BE2C (cell line): ENCODE measurements around the gene SYCE1.
"Not testable (repeated sequence)": the region's sequence is repeated elsewhere in the genome, so short reads cannot be mapped to it uniquely, and the experiment has no call there.

Source experiments
- DNase-seq: peaks from one replicate; pipeline ENCODE4 v3.0.0-alpha.2; 2020
- H3K27me3 ChIP-seq: fragments of 250-450 bp; sonication (Bioruptor Pico); 2 replicates; pipeline ENCODE4 v1.5.1; 2020; ENCODE audit warnings: mild to moderate bottlenecking
- H3K36me3 ChIP-seq: fragments of 250-450 bp; sonication (Bioruptor Pico); 2 replicates; pipeline ENCODE4 v1.5.1; 2020; ENCODE audit warnings: mild to moderate bottlenecking
- H3K4me1 ChIP-seq: fragments of 250-450 bp; sonication (Bioruptor Pico); 2 replicates; pipeline ENCODE4 v1.5.1; 2020
- H3K4me3 ChIP-seq: 2 replicates; pipeline ENCODE4 v1.5.1; 2011; ENCODE audit warnings: low read depth, low read length
- H3K9me3 ChIP-seq: fragments of 250-450 bp; sonication (Bioruptor Pico); 2 replicates; pipeline ENCODE4 v1.5.1; 2020
- TF ChIP-seq, protein P1 (sequence below): IDR thresholded peaks from 2 replicates; pipeline ENCODE4 v1.5.1; 2012; ENCODE audit warnings: mild to moderate bottlenecking, low read depth, low read length

Gene SYCE1

DNA sequence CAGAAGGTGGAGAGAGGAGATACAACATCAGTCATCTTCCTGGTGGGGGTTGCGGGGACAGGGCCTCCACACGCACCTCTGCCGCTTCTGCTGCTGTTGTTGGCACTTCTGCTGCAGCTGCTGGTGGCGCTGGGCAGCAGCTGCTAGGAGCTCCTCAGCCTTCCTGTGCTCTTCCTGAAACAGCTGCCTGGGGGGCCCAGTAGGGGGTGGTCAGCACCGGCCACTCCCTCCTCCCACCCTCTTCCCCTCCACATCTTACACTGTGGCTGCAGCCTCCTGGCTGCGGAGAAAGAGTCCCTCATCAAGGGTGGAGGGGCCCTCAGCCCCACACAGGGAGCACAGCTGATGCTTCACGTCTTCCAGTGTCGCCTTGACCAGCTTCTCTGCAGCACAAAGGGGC lies 9.9 kb downstream of the SYCE1 start:
- TF ChIP-seq, protein P1, sequence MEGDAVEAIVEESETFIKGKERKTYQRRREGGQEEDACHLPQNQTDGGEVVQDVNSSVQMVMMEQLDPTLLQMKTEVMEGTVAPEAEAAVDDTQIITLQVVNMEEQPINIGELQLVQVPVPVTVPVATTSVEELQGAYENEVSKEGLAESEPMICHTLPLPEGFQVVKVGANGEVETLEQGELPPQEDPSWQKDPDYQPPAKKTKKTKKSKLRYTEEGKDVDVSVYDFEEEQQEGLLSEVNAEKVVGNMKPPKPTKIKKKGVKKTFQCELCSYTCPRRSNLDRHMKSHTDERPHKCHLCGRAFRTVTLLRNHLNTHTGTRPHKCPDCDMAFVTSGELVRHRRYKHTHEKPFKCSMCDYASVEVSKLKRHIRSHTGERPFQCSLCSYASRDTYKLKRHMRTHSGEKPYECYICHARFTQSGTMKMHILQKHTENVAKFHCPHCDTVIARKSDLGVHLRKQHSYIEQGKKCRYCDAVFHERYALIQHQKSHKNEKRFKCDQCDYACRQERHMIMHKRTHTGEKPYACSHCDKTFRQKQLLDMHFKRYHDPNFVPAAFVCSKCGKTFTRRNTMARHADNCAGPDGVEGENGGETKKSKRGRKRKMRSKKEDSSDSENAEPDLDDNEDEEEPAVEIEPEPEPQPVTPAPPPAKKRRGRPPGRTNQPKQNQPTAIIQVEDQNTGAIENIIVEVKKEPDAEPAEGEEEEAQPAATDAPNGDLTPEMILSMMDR = no peak
- no peak overlapping the region for H3K4me3 ChIP-seq

DNA sequence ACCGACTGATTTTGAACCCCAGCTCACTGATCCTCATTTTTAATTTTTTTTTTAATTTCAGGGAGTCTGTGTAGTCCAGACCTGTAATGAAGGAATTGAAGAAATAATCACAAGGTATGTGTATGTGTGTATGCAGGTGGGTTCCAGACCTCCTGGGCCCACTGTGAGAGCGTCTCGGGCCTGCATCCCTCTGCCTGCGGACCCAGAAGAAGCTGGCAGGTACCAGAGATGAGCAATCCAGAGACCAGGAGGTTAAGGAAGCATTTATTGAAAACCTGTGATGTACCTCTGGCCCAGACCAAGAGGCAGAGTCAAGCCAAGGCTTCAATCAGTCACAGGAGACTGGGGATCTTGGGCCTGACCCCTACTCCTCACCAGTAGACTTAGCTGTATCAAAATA lies 10.8 kb downstream of the SYCE1 start:
- no peaks in the 10 kb centered on the region for H3K9me3 ChIP-seq
- H3K36me3 ChIP-seq = no peaks in the 10 kb centered on the region
- no peak for DNase-seq
- H3K27me3 ChIP-seq = no peaks in the 10 kb centered on the region
- H3K4me1 ChIP-seq = no peaks in the 10 kb centered on the region
- TF ChIP-seq, protein P1 = no peak
- no peak overlapping the region for H3K4me3 ChIP-seq

More for the DNA sequence above, 9.9 kb downstream of the SYCE1 start:
- Histone ChIP-seq H3K27me3 (no peaks in the 10 kb centered on the region), H3K9me3 (no peaks in the 10 kb centered on the region), H3K4me1 (no peaks in the 10 kb centered on the region), H3K36me3 (no peaks in the 10 kb centered on the region)
- no peak for DNase-seq

DNA sequence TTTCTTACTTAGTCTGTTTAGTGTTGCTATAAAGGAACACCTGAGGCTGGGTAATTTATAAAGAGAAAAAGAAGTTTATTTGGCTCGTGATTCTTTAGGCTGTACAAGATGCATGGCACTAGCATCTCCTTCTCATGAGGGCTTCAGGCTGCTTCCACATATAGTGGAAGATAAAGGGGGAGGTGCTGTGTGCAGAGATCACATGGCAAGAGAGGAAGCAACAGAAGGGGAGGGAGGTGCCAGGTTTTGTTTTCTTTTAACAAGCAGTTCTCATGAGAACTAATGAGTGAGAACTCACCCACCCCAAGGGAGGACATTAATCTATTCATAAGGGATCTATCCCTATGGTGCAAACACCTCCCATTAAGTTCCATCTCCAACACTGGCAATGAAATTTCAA lies 20.9 kb downstream of the SYCE1 start:
- no peak for DNase-seq
- TF ChIP-seq, protein P1 = no peak
- H3K27me3 ChIP-seq = no peaks in the 10 kb centered on the region
- no peaks in the 10 kb centered on the region for H3K9me3 ChIP-seq
- H3K36me3 ChIP-seq = no peaks in the 10 kb centered on the region
- no peak overlapping the region for H3K4me3 ChIP-seq
- H3K4me1 ChIP-seq = no peaks in the 10 kb centered on the region

DNA sequence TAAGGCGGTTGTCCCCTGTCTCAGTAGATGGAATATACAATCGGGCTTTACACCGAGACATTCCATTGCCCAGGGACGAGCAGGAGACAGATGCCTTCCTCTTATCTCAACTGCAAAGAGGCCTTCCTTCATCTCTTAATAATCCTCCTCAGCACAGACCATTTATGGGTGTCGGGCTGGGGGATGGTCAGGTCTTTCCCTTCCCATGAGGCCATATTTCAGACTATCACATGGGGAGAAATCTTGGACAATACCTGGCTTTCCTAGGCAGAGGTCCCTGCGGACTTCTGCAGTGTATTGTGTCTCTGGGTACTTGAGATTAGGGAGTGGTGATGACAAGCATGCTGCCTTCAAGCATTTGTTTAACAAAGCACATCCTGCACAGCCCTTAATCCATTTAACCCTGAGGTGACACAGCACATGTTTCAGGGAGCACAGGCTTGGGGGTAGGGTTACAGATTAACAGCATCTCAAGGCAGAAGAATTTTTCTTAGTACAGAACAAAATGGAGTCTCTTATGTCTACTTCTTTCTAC lies 23.9 kb downstream of the SYCE1 start:
- H3K27me3 ChIP-seq, H3K9me3 ChIP-seq, H3K4me1 ChIP-seq, DNase-seq, H3K4me3 ChIP-seq, H3K36me3 ChIP-seq: not testable (repeated sequence)

DNA sequence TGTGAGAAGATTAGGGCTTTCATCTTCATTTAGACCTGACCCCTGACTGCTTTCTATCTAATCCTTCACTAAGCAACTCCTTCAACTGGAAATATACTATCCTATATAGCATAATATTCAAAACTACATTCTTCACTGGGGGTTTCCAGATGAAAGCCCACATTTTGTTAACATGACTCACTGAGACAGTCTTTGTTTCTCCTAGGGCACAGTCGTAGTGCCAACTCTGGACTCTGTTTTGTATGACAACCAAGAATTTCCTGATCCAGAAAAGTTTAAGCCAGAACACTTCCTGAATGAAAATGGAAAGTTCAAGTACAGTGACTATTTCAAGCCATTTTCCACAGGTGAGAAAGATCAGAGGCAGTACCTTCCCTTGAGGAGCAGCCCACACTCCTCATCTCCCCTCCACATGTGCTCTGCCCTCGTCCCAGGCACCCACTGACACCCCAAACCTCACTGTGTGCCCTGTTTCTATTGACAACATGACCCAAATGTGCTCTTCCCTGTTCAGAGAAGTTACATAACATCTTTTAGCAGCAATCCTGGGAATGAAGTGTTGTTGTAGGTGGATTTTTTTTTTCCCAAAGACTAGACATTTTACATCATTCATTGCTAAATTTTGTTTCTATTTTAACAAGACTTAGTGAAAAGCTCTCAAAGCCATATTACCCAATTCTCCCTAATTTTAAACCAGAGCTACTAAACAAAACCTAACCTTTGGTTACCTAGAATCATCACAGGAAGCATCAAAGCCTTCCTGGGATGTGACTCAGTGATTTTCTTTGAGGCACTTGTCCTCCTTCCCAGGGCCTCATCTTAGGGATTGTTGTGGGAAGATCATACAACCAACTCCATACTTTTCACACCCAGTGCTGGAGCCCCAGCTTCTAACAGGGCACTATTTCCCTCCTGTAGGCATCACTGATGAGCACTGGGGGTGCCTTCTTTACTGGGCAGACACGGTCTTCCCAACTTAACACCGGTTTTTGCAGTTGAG lies 27.5 kb downstream of the SYCE1 start:
- no peaks in the 10 kb centered on the region for H3K4me1 ChIP-seq
- H3K9me3 ChIP-seq = no peaks in the 10 kb centered on the region
- no peaks in the 10 kb centered on the region for H3K36me3 ChIP-seq
- H3K27me3 ChIP-seq = no peaks in the 10 kb centered on the region
- H3K4me3 ChIP-seq = no peak overlapping the region
- no peak for DNase-seq
- TF ChIP-seq, protein P1 = no peak

DNA sequence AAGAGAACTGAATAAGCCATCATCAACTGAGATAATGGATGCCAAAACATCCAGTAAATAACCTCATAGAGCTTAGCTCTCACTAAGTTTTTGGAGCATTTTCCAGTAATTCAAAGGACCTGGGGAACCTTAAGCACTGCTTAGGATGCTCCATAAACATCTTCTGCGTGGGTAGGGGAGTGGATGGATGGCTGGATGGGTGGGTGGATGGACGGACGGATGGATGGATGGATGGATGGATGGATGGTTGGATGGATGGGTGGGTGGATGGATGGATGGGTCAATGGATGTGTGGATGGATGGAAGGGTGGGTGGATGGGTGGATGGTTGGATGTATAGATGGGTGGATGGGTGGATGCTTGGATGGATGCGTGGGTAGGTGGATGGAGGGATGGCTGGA lies 29.2 kb downstream of the SYCE1 start:
- peaks cover 8% of the 10 kb centered on the region for H3K27me3 ChIP-seq
- H3K9me3 ChIP-seq = no peaks in the 10 kb centered on the region
- TF ChIP-seq, protein P1 = no peak
- no peak for DNase-seq
- no peaks in the 10 kb centered on the region for H3K36me3 ChIP-seq
- H3K4me3 ChIP-seq = no peak overlapping the region
- no peaks in the 10 kb centered on the region for H3K4me1 ChIP-seq
